HEK293T (cell line): ENCODE results near the gene BICC1.

Experiments
- CTCF ChIA-PET: fragments of 350-600 bp; formaldehyde crosslinking; extraction: SDS; loops from one replicate; lab custom pipeline; 2021; ENCODE audit warnings: antibody characterized with exemption, inconsistent platforms; lab: Yijun Ruan, JAX
- POLR2A ChIA-PET: fragments of 350-600 bp; formaldehyde crosslinking; extraction: SDS; loops from one replicate; lab custom pipeline; 2020; ENCODE audit warnings: antibody characterized with exemption, inconsistent platforms; lab: Yijun Ruan, JAX
- DNase-seq: peaks from one replicate; pipeline ENCODE4 v3.0.0; 2012; ENCODE audit warnings: mixed read lengths; ENCODE audit errors: extremely low spot score
- ARNT ChIP-seq: fragments of 450-650 bp; IDR thresholded peaks from 2 replicates; pipeline ENCODE4 v1.6.1; 2017; ENCODE audit warnings: mild to moderate bottlenecking
- BHLHE40 ChIP-seq: fragments of 450-650 bp; IDR thresholded peaks from 2 replicates; pipeline ENCODE4 v1.6.1; 2016; ENCODE audit warnings: mild to moderate bottlenecking, moderate library complexity, borderline replicate concordance
- CTBP1 ChIP-seq: fragments of 450-650 bp; IDR thresholded peaks from 2 replicates; pipeline ENCODE4 v1.6.1; 2016; ENCODE audit warnings: borderline replicate concordance
- ELF4 ChIP-seq: fragments of 450-650 bp; IDR thresholded peaks from 2 replicates; pipeline ENCODE4 v1.6.1; 2017; ENCODE audit warnings: antibody characterized with exemption
- FOXA1 ChIP-seq: fragments of 450-650 bp; IDR thresholded peaks from 2 replicates; pipeline ENCODE4 v1.6.1; 2016; ENCODE audit warnings: mild to moderate bottlenecking
- FOXK2 ChIP-seq: fragments of 450-650 bp; IDR thresholded peaks from 2 replicates; pipeline ENCODE4 v1.6.1; 2016; ENCODE audit warnings: mild to moderate bottlenecking
- FOXM1 ChIP-seq: fragments of 450-650 bp; IDR thresholded peaks from 2 replicates; pipeline ENCODE4 v1.6.1; 2017; ENCODE audit warnings: mild to moderate bottlenecking, borderline replicate concordance
- HDGF ChIP-seq: fragments of 450-650 bp; IDR thresholded peaks from 2 replicates; pipeline ENCODE4 v1.6.1; 2017; ENCODE audit warnings: antibody characterized with exemption, borderline replicate concordance
- L3MBTL2 ChIP-seq: fragments of 450-650 bp; conservative IDR thresholded peaks from 2 replicates; pipeline ENCODE4 v1.6.1; 2016; ENCODE audit warnings: mild to moderate bottlenecking
- LEF1 ChIP-seq: fragments of 450-650 bp; IDR thresholded peaks from 2 replicates; pipeline ENCODE4 v1.6.1; 2017; ENCODE audit warnings: mild to moderate bottlenecking, borderline replicate concordance
- NFRKB ChIP-seq: fragments of 450-650 bp; IDR thresholded peaks from 2 replicates; pipeline ENCODE4 v1.6.1; 2016; ENCODE audit warnings: mild to moderate bottlenecking, moderate library complexity
- SP1 ChIP-seq: fragments of 450-650 bp; IDR thresholded peaks from 2 replicates; pipeline ENCODE4 v1.6.1; 2017
- SUZ12 ChIP-seq: fragments of 450-650 bp; IDR thresholded peaks from 2 replicates; pipeline ENCODE4 v1.6.1; 2016; ENCODE audit warnings: mild to moderate bottlenecking
- TARDBP ChIP-seq: fragments of 450-650 bp; IDR thresholded peaks from 2 replicates; pipeline ENCODE4 v1.6.1; 2016
- ZNF384 ChIP-seq: fragments of 450-650 bp; IDR thresholded peaks from 2 replicates; pipeline ENCODE4 v1.6.1; 2016
- TF ChIP-seq, protein P1 (sequence below): fragments of 450-650 bp; IDR thresholded peaks from 2 replicates; pipeline ENCODE4 v1.6.1; 2016

BICC1 gene

GRCh38 chr10:58556516-58557165 lies 44.0 kb downstream of the BICC1 start:
- ChIA-PET POLR2A (no interaction called here), CTCF (no interaction called here)
- no peak for DNase-seq
- TF ChIP-seq CTBP1 (no peak), NFRKB (no peak), SUZ12 (no peak), SP1 (no peak), ZNF384 (no peak), LEF1 (no peak), HDGF (no peak), ELF4 (no peak), FOXM1 (no peak), TARDBP (no peak), ARNT (no peak), L3MBTL2 (no peak), FOXK2 (no peak), FOXA1 (no peak)
- TF ChIP-seq, protein P1, sequence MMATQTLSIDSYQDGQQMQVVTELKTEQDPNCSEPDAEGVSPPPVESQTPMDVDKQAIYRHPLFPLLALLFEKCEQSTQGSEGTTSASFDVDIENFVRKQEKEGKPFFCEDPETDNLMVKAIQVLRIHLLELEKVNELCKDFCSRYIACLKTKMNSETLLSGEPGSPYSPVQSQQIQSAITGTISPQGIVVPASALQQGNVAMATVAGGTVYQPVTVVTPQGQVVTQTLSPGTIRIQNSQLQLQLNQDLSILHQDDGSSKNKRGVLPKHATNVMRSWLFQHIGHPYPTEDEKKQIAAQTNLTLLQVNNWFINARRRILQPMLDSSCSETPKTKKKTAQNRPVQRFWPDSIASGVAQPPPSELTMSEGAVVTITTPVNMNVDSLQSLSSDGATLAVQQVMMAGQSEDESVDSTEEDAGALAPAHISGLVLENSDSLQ: no peak

DNA sequence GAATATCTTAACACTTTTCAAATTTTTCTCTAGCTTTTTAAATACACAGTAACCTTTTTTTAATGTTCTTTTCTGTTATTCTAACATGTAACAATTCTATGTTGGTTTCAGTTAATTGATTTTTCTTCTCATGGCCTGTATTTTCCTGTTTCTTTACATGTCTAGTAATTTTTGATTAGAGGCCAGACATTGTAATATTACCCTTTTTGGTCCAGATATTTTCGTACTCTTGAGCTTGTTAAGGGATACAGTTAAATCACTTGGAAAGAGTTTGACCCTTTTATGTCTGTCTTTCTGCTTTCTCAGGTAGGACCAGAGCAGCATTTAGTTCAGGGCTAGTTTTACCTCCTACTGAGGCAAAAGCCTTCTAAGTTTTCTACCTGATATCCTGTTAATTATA lies 45.0 kb downstream of the BICC1 start:
- ChIA-PET CTCF (no interaction called here), POLR2A (no interaction called here)
- no peak for TF ChIP-seq HDGF
- no peak for TF ChIP-seq FOXK2
- TF ChIP-seq ARNT: no peak
- TF ChIP-seq SP1: no peak
- no peak for TF ChIP-seq BHLHE40
- TF ChIP-seq FOXA1: no peak
- TF ChIP-seq NFRKB: no peak
- TF ChIP-seq LEF1: no peak
- TF ChIP-seq CTBP1: no peak
- no peak for TF ChIP-seq L3MBTL2
- TF ChIP-seq ZNF384: no peak
- TF ChIP-seq FOXM1: no peak
- no peak for TF ChIP-seq SUZ12
- no peak for TF ChIP-seq TARDBP
- no peak for DNase-seq

DNA sequence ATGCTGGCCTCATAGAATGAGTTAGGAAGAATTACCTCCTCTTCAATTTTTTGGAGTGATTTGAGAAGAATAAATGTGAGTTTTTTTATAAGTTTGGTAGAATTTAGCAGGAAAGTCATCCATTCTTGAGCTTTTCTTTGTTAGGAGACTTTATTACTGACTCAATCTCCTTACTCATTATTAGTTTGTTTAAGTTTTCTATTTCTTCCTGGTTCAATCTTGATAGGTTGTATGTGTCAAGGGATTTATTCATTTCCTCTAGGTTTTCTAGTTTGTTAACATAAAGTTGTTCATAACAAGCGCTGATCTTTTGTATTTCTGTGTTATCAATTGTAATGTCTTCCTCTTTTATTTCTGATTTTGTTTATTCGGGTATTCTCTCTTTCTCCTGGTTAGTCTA lies 47.4 kb downstream of the BICC1 start:
- ChIA-PET POLR2A (no interaction called here), CTCF (no interaction called here)
- DNase-seq: no peak
- TF ChIP-seq ZNF384: no peak
- TF ChIP-seq SUZ12: no peak
- TF ChIP-seq HDGF: no peak
- no peak for TF ChIP-seq LEF1
- no peak for TF ChIP-seq CTBP1
- TF ChIP-seq ARNT: no peak
- TF ChIP-seq L3MBTL2: no peak
- no peak for TF ChIP-seq ELF4
- no peak for TF ChIP-seq FOXA1
- TF ChIP-seq FOXK2: no peak
- no peak for TF ChIP-seq BHLHE40
- TF ChIP-seq, protein P1: no peak
- no peak for TF ChIP-seq NFRKB
- no peak for TF ChIP-seq FOXM1
- no peak for TF ChIP-seq SP1
- no peak for TF ChIP-seq TARDBP

DNA sequence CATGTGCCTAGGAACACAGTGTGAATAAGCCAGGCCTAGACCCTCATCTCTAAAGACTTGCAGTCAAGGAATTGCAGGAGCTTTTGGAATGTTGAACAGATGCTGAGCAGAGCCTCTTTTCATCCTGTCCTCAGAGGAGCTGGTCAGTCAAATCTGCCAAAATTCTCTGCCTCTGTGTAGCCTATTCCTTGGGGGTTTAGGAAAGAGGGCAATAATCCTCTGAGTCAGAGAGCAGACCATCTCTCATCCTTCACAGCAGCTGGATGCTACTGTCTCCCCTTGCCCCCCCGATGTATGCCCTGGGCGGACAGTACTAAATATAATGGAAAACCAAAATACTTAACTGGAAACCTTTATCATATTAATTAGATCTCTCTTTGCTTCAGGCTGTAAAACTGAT lies 52.6 kb downstream of the BICC1 start:
- no peak for TF ChIP-seq ARNT
- no peak for TF ChIP-seq SUZ12
- no peak for TF ChIP-seq NFRKB
- TF ChIP-seq ELF4: no peak
- TF ChIP-seq L3MBTL2: no peak
- TF ChIP-seq ZNF384: no peak
- no peak for TF ChIP-seq TARDBP
- no peak for TF ChIP-seq HDGF
- no peak for TF ChIP-seq LEF1
- TF ChIP-seq, protein P1: no peak
- no peak for TF ChIP-seq CTBP1
- TF ChIP-seq FOXK2: no peak
- TF ChIP-seq FOXA1: no peak
- TF ChIP-seq BHLHE40: no peak
- no peak for TF ChIP-seq FOXM1
- no peak for TF ChIP-seq SP1
- no peak for DNase-seq
- POLR2A ChIA-PET: no interaction called here
- CTCF ChIA-PET: no interaction called here

- ChIA-PET CTCF (no interaction called here), POLR2A (no interaction called here)
- DNase-seq: no peak
- TF ChIP-seq CTBP1: no peak
- TF ChIP-seq NFRKB: no peak
- no peak for TF ChIP-seq SP1
- no peak for TF ChIP-seq FOXK2
- TF ChIP-seq FOXA1: no peak
Observed at GRCh38 chr10:58567652-58568051, 55.0 kb downstream of the BICC1 start.

DNA sequence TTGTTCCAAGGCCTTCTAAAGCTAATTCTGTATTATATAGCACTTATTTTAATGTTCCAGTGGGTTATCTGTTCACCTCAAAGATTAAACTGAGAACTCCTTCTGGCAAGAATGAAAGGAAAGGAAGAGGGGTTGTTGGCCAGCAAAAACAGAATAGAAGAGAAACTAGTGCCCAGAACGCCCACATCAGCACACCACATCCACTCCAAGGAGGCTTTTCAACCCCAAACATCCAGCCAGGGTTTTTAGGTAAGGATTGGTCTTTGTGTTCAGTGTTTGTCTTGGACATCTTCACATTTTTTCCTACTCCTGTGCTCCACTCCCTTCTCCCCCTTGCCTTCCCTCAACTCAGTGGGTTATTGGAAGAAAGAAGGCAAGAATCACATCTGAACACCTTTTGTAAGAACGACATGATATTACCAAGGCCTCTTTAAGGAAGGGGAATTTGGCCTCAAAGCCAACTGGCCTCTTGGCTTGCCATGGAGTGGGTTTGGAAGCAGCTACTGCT lies 55.8 kb downstream of the BICC1 start:
- DNase-seq: no peak
- POLR2A ChIA-PET: no interaction called here
- TF ChIP-seq NFRKB (no peak), LEF1 (no peak), HDGF (no peak), TARDBP (no peak)
- CTCF ChIA-PET: no interaction called here
